ENCODE results near the gene LRRC73. TPM values are rescaled to one million over a fixed set of nuclear protein-coding genes. Genes with fewer than 3 reads are reported as not detected.
A peak's percentile ranks its signal among the peaks of the same experiment; 100 is the strongest.

LRRC73 gene
- total and polyA plus RNA-seq, 2 of the 8 experiments (the other 6 are each of a cell fraction or from before 2014, with no cell fraction given) = 0.24 to 0.26 TPM

GRCh38 chr6:43464337-43464736 lies 45.8 kb downstream of the LRRC73 start:
- H3K4ac ChIP-seq (replicated peaks; ENCODE audit: insufficient read length, low read depth, low read length) = no peak overlapping the region
- H4K91ac ChIP-seq (replicated peaks; ENCODE audit: insufficient read length, low read length) = no peak overlapping the region
- FAIRE-seq (no peak), DNase-seq (ENCODE audit: low read depth in 1 of 2, low spot score in 2 of 2) (no peak)
- H2BK20ac ChIP-seq (ENCODE audit: low read length) = no peak overlapping the region
- no peak overlapping the region for H3K9ac ChIP-seq (replicated peaks in 1 of 4; ENCODE audit: extremely low read depth in 1 of 4, low read depth in 3 of 4, low read length in 3 of 4)
- H2BK12ac ChIP-seq (ENCODE audit: low read depth, low read length) = no peak overlapping the region
- no peak overlapping the region for H3K14ac ChIP-seq (ENCODE audit: insufficient read length)
- no peaks in the 10 kb centered on the region for H4K20me1 ChIP-seq (replicated peaks in 1 of 2; ENCODE audit: control insufficient read depth in 1 of 2, insufficient read depth in 2 of 2, low read length in 2 of 2)
- no peak overlapping the region for H2BK120ac ChIP-seq (replicated peaks; ENCODE audit: low read depth, low read length)
- peaks cover 3% of the 10 kb centered on the region; the same call in 1 of the 2 replicates for H3K23me2 ChIP-seq (ENCODE audit: low read depth, low read length)
- no peak overlapping the region for H3K4me2 ChIP-seq (ENCODE audit: insufficient read depth in 1 of 2, low read depth in 2 of 2, low read length in 2 of 2)
- H3K23ac ChIP-seq (ENCODE audit: insufficient read length) = no peak overlapping the region
- no peak overlapping the region for H2AFZ ChIP-seq (ENCODE audit: low read length)
- H3K4me1 ChIP-seq (replicated peaks in 1 of 4; ENCODE audit: control insufficient read depth in 3 of 4, insufficient read depth in 4 of 4, low read length in 3 of 4) = peaks cover 0 to 5% (median 4%) of the 10 kb centered on the region in 4 experiments; a peak in 4 of 7 replicates
- H3K9me3 ChIP-seq (ENCODE audit: insufficient read depth in 2 of 2, low read depth in 1 of 2, low read length in 1 of 2) = no peaks in the 10 kb centered on the region
- H3K18ac ChIP-seq (ENCODE audit: extremely low read depth, low read length) = no peak overlapping the region
- H3K56ac ChIP-seq (replicated peaks; ENCODE audit: insufficient read length, low read depth, low read length) = no peak overlapping the region
- ChIA-PET CTCF (ENCODE audit: partially characterized antibody) (interaction anchor here (0.8 to 21.2 kb wide), 3 partner anchors 10 to 30 kb away, joined by 4 to 495 read pairs (median 5); partner anchors contain the start of gene LRRC73), POLR2A (ENCODE audit: partially characterized antibody) (interaction anchor here (0.7 to 1.4 kb wide), 3 partner anchors 13 to 66 kb away, joined by 3 to 5 read pairs (median 3); partner anchors contain the start of gene TJAP1)
- WGBS, 2 experiments (ENCODE audit: extremely low coverage in 1 of 2, insufficient coverage in 1 of 2, insufficient read length in 1 of 2, insufficient replicate concordance in 2 of 2, low coverage in 1 of 2, low lambda C conversion rate in 2 of 2, missing lambda C conversion rate in 1 of 2) = 88% methylated on average over 4 of the region's 8 CpGs; no CpG with 5 or more reads in 1 of the 2 experiments
- no peak overlapping the region for H4K5ac ChIP-seq (ENCODE audit: insufficient read length, low read depth, low read length)
- H3K79me1 ChIP-seq (ENCODE audit: low read depth, low read length) = no peaks in the 10 kb centered on the region
- no peak overlapping the region for H3K27ac ChIP-seq (ENCODE audit: low read depth, low read length)
- H3K4me3 ChIP-seq (ENCODE audit: extremely low read depth in 1 of 4, insufficient read depth in 2 of 4, low read depth in 3 of 4, low read length in 4 of 4) = no peak overlapping the region
- no peak overlapping the region for H2BK5ac ChIP-seq (ENCODE audit: low read depth, low read length)
- H3K36me3 ChIP-seq (ENCODE audit: control insufficient read depth in 2 of 4, insufficient read depth in 4 of 4, low read length in 3 of 4) = no peaks in the 10 kb centered on the region
- no peak overlapping the region for H2AK5ac ChIP-seq (ENCODE audit: low read depth, low read length)
- no peak for TF ChIP-seq GABPA (IDR thresholded peaks at IDR 0.05; ENCODE audit: borderline replicate concordance, insufficient read depth, low read length)
- 0 out of 2 replicates have a peak, but pooled peaks have one; percentile 18 for TF ChIP-seq KDM1A (IDR thresholded peaks at IDR 0.05; ENCODE audit: borderline replicate concordance, low read length)
- H2BK15ac ChIP-seq (ENCODE audit: low read length) = no peak overlapping the region
- H3K27me3 ChIP-seq (replicated peaks in 1 of 4; ENCODE audit: control insufficient read depth in 3 of 4, extremely low read depth in 1 of 4, insufficient read depth in 3 of 4, low read length in 3 of 4) = no peaks in the 10 kb centered on the region; a peak in 2 of 7 replicates
- H4K8ac ChIP-seq (ENCODE audit: extremely low read depth, insufficient read depth, low read length) = no peak overlapping the region
- no peaks in the 10 kb centered on the region for H3K79me2 ChIP-seq (ENCODE audit: control insufficient read depth in 1 of 2, insufficient read depth in 2 of 2, low read length in 2 of 2)
